ENCODE measurements around the gene HSD17B14.
A peak's percentile ranks its signal among the peaks of the same experiment; 100 is the strongest.
"Not testable (repeated sequence)": the region's sequence is repeated elsewhere in the genome, so short reads cannot be mapped to it uniquely, and the experiment has no call there.

The HSD17B14 gene

DNA sequence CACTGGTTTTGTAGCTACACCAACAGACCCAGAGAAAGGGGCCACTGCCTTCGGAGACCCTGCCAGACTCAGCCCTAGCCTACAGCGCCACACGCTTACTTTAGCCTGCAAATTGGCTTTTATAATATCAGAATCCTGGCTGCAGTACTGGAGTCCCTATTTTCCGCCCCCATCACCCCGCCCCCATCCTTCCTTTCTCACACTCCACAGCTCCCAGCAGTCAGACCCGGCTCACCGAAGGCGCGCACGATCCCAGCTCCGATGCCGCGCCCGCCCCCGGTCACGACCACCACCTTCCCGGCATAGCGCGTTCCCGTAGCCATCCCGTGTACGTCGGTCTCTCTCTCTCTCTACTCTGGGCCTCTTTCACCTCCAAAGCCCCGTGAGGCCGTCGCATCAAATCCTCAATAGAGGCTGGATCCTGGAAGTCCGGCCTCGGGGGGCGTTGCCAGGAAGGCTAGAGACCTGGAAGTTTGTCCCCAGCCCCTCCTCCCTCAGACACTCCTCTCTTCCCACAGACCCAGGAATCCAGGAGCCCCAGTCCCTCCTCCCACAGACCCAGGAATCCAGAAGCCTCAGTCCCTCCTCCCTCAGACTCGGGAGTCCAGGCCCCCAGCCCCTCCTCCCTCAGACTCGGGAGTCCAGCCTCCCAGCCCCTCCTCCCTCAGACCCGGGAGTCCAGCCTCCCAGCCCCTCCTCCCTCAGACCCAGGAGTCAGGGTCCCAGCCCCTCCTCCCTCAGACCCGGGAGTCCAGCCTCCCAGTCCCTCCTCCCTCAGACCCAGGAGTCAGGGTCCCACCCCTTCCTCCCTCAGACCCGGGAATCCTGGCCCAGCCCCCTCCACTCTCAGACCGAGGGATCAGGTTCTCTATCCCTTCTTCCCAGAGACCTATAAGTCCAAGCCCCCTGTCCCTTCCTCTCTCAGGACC lies at the start of gene HSD17B14:
HSD17B14 (minus strand) TSS at position 403 of the 929 bp plus-strand sequence; CDS start at position 323, 80 bp downstream.
- peak; percentile 85 for DNase-seq (ENCODE audit: low spot score)

- DNase-seq (ENCODE audit: low spot score), result no peak
Observed at GRCh38 chr19:48883726-48884125, 47.4 kb upstream of the HSD17B14 start.

GRCh38 chr19:48881741-48882657 lies 45.7 kb upstream of the HSD17B14 start:
- DNase-seq (ENCODE audit: low spot score), result no peak

DNA sequence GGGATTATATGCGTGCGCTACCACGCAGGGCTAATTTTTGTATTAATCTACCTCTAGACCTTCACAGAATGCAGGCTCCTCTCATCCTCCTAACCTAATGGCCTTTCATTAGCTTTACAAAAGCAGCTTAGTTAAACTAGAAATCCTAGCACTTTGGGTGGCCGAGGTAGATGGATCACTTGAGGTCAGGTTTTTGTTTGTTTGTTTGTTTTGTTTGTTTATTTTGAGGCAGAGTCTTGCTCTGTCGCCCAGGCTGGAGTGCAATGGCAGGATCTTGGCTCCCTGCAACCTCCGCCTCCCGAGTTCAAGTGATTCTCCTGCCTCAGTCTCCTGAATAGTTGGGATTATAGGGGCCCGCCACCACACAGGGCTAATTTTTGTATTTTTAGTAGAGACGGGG lies 43.4 kb upstream of the HSD17B14 start:
- not testable (repeated sequence) for DNase-seq (ENCODE audit: low spot score)

DNA sequence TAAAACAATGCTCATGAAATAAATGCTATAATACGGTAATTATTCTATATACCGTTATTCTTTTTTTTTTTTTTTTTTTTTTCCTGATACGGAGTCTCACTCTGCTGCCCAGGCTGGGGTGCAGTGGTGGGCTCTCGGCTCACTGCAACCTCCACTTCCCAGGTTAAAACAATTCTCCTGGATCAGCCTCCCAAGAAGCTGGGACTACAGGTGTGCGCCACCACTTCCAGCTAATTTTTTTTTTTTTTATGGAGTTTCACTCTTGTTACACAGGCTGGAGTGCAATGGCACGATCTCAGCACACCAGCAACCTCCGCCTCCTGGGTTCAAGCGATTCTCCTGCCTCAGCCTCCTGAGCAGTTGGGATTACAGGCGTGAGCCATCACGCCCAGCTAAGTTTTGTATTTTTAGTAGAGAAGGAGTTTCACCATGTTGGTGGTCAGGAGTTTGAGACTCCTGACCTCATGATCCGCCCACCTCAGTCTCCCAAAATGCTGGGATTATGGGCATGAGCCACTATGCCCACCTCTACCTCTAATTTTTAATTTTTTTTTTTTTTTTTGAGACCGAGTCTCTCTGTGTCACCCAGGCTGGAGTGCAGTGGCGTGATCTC lies 42.8 kb upstream of the HSD17B14 start:
- no peak for DNase-seq (ENCODE audit: low spot score)

DNA sequence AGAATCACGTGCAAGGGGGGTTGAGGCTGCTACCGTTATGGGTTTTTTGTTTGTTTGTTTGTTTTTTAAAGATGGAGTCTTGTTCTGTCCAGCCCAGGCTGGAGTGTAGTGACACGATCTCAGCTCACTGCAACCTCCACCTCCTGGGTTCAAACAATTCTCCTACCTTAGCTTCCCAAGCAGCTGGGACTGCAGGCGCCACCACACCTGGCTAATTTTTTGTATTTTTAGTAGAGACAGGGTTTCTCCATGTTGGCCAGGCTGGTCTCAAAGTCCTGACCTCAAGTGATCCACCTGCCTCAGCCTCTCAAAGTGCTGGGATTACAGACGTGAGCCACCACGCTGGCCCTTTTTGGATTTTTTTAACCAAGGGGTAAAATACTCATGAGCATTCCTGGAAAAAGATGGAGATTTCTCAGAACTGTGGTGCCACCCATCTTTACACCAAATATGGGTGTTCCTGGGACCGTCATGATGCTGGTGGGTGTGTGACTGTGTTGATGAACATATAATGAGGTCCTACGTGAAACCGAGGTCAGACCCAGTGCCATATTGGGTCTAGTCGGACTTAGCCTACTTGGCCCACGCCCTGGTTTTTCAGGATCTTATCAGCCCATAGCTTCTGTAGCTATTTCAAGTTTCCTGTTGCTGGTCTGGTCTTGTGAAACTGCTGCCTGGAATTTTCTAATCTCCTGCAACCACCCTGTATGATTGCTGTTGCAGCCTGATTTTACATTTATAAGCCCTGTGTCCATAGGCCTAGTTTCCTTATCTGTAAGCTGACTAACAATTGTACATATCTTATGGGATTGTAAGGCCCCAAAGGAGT lies 42.1 kb upstream of the HSD17B14 start:
- no peak for DNase-seq (ENCODE audit: low spot score)

DNA sequence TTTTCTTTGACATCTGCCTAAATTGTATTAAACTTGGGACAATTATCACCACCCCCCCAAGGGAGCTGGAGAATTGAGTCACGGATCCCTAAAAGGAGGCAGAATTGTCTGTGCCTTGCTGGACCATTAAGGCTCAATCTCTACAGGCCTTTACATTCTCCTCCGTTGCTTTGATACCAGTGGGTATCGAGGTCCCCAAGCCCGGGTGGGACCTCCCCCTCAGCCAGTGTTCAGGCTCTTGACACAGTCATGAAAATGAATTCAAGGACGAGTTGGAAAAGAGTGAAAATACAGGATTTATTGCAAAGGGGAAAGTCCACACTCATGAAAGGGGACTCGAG lies 41.5 kb upstream of the HSD17B14 start:
- DNase-seq (ENCODE audit: low spot score), result no peak

GRCh38 chr19:48876043-48876981 lies 40.0 kb upstream of the HSD17B14 start:
- not testable (repeated sequence) for DNase-seq (ENCODE audit: low spot score)

DNA sequence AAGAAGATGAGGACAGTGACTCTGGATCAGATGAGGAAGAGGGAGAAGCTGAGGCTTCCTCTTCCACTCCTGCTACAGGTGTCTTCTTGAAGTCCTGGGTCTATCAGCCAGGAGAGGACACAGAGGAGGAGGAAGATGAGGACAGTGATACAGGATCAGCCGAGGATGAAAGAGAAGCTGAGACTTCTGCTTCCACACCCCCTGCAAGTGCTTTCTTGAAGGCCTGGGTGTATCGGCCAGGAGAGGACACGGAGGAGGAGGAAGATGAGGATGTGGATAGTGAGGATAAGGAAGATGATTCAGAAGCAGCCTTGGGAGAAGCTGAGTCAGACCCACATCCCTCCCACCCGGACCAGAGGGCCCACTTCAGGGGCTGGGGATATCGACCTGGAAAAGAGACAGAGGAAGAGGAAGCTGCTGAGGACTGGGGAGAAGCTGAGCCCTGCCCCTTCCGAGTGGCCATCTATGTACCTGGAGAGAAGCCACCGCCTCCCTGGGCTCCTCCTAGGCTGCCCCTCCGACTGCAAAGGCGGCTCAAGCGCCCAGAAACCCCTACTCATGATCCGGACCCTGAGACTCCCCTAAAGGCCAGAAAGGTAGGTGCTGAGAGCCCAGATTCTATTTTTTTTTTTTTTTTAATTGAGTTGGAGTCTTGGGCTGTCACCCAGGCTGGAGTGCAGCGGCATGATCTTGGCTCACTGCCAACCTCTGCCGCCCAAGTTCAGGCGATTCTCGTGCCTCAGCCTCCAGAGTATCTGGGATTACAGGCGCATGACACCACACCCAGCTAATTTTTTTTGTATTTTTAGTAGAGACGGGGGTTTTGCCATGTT lies 38.2 kb upstream of the HSD17B14 start:
- DNase-seq (ENCODE audit: low spot score), result no peak

DNA sequence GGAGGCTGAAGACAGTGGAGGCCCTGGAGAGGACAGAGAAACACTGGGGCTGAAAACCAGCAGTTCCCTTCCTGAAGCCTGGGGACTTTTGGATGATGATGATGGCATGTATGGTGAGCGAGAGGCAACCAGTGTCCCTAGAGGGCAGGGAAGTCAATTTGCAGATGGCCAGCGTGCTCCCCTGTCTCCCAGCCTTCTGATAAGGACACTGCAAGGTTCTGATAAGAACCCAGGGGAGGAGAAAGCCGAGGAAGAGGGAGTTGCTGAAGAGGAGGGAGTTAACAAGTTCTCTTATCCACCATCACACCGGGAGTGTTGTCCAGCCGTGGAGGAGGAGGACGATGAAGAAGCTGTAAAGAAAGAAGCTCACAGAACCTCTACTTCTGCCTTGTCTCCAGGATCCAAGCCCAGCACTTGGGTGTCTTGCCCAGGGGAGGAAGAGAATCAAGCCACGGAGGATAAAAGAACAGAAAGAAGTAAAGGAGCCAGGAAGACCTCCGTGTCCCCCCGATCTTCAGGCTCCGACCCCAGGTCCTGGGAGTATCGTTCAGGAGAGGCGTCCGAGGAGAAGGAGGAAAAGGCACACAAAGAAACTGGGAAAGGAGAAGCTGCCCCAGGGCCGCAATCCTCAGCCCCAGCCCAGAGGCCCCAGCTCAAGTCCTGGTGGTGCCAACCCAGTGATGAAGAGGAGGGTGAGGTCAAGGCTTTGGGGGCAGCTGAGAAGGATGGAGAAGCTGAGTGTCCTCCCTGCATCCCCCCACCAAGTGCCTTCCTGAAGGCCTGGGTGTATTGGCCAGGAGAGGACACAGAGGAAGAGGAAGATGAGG lies 37.4 kb upstream of the HSD17B14 start:
- DNase-seq (ENCODE audit: low spot score), result no peak

- DNase-seq (ENCODE audit: low spot score), result peak; percentile 78
Observed at GRCh38 chr19:48872884-48873475, 36.7 kb upstream of the HSD17B14 start.

GRCh38 chr19:48872182-48872883 lies 36.0 kb upstream of the HSD17B14 start, which contains the start of gene PPP1R15A:
Gene PPP1R15A (plus strand): TSS chr19:48872421. CDS start chr19:48873234, 813 bp downstream.
- DNase-seq (ENCODE audit: low spot score), result peak; percentile 99

DNA sequence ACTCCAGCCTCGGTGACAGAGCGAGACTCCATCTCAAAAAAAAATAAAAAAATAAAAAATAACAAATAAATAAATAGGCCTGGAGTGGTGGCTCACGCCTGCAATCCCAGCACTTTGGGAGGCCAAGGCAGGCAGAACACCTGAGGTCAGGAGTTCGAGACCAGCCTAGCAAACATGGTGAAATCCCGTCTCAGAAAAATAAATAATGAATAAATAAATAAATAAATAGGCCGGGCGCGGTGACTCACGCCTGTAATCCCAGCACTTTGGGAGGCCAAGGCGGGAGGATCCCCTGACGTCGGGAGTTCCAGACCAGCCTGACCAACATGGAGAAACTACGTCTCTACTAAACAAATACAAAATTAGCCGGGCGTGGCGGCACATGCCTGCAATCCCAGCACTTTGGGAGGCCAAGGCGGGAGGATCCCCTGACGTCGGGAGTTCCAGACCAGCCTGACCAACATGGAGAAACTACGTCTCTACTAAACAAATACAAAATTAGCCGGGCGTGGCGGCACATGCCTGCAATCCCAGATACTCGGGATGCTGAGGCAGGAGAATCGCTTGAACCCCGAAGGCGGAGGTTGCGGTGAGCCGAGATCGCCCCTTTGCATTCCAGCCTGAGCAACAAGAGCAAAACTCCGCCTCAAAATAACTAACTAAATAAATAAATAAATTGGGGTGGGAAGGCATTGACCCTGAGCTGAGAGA lies 35.3 kb upstream of the HSD17B14 start:
- not testable (repeated sequence) for DNase-seq (ENCODE audit: low spot score)

GRCh38 chr19:48870048-48870447 lies 33.8 kb upstream of the HSD17B14 start:
- DNase-seq (ENCODE audit: low spot score), result no peak

DNA sequence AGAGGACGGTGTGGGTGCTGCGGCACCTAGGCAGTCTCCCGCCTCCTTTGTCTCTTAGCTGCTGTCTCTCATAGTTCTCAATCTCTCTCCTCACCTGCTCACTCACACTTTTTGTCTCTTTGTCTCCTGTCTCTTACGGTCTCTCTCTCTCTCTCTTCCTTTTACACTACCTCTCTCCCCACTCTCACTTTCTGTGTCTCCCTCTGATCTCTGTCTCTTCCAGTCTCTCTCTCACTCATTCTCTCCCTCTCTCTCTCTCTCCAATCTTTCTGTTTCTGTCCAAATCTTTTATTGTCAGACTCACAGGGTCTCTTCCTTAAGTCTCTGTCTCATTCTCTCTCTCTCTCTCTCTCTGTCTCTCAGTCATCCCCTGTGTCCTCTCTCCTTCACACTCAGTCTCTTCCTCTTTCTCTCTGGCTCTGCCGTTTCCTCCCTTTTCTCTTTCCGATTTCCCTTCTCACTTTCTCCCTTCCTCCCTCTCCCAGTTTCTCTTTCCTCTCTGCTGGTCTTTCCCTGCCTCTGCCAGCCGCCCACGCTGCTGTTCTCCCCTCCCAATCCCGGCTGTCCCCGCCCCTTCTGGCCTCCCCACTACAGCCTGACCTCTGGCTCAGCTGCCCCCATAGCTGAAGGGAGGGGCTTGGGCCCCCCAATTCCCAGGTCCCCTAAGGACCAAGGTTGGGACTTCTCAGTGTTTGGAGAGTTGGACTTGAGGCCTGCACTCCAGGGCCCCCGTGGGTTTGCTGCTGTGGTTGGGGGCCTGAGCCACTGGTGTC lies 32.0 kb upstream of the HSD17B14 start, which contains the start of gene PLEKHA4:
PLEKHA4 (minus strand) TSS at position 504 of the 773 bp plus-strand sequence. CDS start 997 bp downstream, outside the sequence.
- DNase-seq (ENCODE audit: low spot score), result no peak

DNA sequence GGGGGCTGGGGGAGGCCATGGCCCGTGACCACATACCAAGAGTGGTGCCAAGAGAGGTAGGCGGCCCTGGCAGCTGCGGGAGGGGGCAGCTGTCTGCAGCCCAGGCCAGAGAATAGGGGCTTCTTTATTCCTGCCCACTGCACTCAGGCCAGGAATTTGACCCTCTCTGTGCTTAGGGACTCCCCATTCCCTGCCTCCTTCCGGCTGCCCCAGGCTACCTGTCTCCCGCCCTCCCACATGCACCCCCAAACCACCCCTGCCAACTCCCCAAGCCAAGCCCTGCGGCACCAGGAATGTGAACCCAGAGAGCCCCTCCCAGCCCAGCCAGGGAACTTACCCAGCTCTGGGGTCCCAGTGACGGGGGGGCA lies 31.4 kb upstream of the HSD17B14 start:
- DNase-seq (ENCODE audit: low spot score), result no peak

Data from ecto neural progenitor cell (in vitro differentiated cells).